Skeletal muscle tissue (tissue), 4 donors: ENCODE measurements around the gene DLK2. TPM values are rescaled to one million over a fixed set of nuclear protein-coding genes. Genes with fewer than 3 reads are reported as not detected.

Source experiments
- H3K27ac ChIP-seq: one replicate; pipeline ENCODE4 v1.7.0; 2013; ENCODE audit warnings: mild to moderate bottlenecking, low read depth, low read length, inconsistent platforms
- H3K27me3 ChIP-seq, 3 donors: one replicate each; pipeline ENCODE4 v1.7.0; 2013; ENCODE audit warnings: low read length in 3 of 3; ENCODE audit not compliant: control insufficient read depth in 3 of 3, insufficient read depth in 3 of 3
- H3K36me3 ChIP-seq, 3 donors: one replicate each; pipeline ENCODE4 v1.7.0; 2013; ENCODE audit warnings: low read length in 3 of 3; ENCODE audit not compliant: control insufficient read depth in 3 of 3, insufficient read depth in 3 of 3
- H3K4me1 ChIP-seq, 3 donors: one replicate each; pipeline ENCODE4 v1.7.0; 2013; ENCODE audit warnings: low read length in 3 of 3, mild to moderate bottlenecking in 3 of 3; ENCODE audit not compliant: control insufficient read depth in 3 of 3, insufficient read depth in 3 of 3
- H3K4me3 ChIP-seq, 3 donors: one replicate each; pipeline ENCODE4 v1.7.0; 2013; ENCODE audit warnings: low read length in 3 of 3
- H3K9ac ChIP-seq, 3 donors: one replicate each; pipeline ENCODE4 v1.7.0; 2013; ENCODE audit warnings: low read length in 3 of 3, mild to moderate bottlenecking in 3 of 3, moderate library complexity in 2 of 3, low read depth in 1 of 3
- H3K9me3 ChIP-seq, 3 donors: one replicate each; pipeline ENCODE4 v1.7.0; 2013; ENCODE audit warnings: low read length in 3 of 3; ENCODE audit not compliant: control insufficient read depth in 3 of 3
- total RNA-seq: library from RNA; depleted of rRNA; stranded (reverse); fragments of >200 nt; gene quantifications from one replicate; pipeline ENCODE4 v1.2.3, GENCODE V29; 2014
- donor health status: Osteomylitis.

The DLK2 gene
- total RNA-seq, 1 donor from 2014 or later = 1.6 TPM

DNA sequence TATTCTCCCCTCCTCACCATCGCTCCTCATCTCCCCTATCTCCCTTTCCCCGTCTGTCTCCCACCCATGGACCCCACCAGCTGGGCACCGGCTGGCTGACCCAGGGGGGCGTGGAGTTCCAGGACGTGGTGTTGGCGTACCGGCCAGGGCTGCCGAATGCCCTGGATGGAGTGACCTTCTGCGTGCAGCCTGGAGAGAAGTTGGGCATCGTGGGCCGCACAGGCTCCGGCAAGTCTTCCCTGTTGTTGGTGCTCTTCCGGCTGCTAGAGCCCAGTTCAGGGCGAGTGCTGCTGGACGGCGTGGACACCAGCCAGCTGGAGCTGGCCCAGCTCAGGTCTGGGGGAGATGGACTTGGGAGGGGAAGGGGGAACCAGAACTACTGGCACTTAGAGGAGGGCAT lies 7.7 kb downstream of the DLK2 start:
- Histone ChIP-seq H3K4me1 (no peaks in the 10 kb centered on the region), H3K27me3 (no peaks in the 10 kb centered on the region), H3K4me3 (no peak overlapping the region), H3K9ac (no peak overlapping the region), H3K27ac (no peak overlapping the region), H3K36me3 (peaks cover 67 to 76% (median 68%) of the 10 kb centered on the region in 3 donors), H3K9me3 (no peaks in the 10 kb centered on the region)

GRCh38 chr6:43445576-43445975 lies 9.8 kb downstream of the DLK2 start:
- no peak overlapping the region for H3K4me3 ChIP-seq
- no peaks in the 10 kb centered on the region for H3K4me1 ChIP-seq
- H3K27ac ChIP-seq = no peak overlapping the region
- H3K36me3 ChIP-seq = peaks cover 65 to 71% (median 67%) of the 10 kb centered on the region in 3 donors
- no peak overlapping the region for H3K9ac ChIP-seq
- no peaks in the 10 kb centered on the region for H3K27me3 ChIP-seq
- no peaks in the 10 kb centered on the region for H3K9me3 ChIP-seq

- Histone ChIP-seq H3K9ac (no peak overlapping the region), H3K27ac (no peak overlapping the region), H3K27me3 (no peaks in the 10 kb centered on the region), H3K4me1 (no peaks in the 10 kb centered on the region), H3K4me3 (no peak overlapping the region), H3K9me3 (no peaks in the 10 kb centered on the region), H3K36me3 (peaks cover 60 to 66% (median 63%) of the 10 kb centered on the region in 3 donors)
Measured at GRCh38 chr6:43444582-43444981, 10.8 kb downstream of the DLK2 start.

DNA sequence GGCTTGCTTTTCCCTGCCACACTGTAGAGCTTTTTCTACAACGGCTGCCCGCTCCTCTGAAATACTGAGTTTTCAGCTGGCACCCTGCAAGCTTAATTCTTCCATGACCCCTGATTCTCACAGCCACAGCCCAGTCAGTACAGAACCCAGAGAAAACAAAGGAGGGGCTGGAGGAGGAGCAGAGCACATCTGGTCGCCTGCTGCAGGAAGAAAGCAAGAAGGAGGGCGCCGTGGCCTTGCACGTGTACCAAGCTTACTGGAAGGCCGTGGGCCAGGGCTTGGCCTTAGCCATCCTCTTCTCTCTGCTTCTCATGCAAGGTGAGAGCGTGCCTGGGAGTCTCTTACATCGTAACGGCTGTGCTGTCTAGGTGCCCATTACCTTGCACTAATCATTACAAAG lies 11.3 kb downstream of the DLK2 start:
- Histone ChIP-seq H3K27me3 (no peaks in the 10 kb centered on the region), H3K4me3 (no peak overlapping the region), H3K4me1 (no peaks in the 10 kb centered on the region), H3K27ac (no peak overlapping the region), H3K9me3 (no peaks in the 10 kb centered on the region), H3K36me3 (peaks cover 56 to 60% (median 60%) of the 10 kb centered on the region in 3 donors), H3K9ac (no peak overlapping the region)

- Histone ChIP-seq H3K27ac (no peak overlapping the region), H3K27me3 (no peaks in the 10 kb centered on the region), H3K36me3 (peaks cover 55 to 59% (median 59%) of the 10 kb centered on the region in 3 donors)
Measured at GRCh38 chr6:43442935-43443334, 12.4 kb downstream of the DLK2 start.

DNA sequence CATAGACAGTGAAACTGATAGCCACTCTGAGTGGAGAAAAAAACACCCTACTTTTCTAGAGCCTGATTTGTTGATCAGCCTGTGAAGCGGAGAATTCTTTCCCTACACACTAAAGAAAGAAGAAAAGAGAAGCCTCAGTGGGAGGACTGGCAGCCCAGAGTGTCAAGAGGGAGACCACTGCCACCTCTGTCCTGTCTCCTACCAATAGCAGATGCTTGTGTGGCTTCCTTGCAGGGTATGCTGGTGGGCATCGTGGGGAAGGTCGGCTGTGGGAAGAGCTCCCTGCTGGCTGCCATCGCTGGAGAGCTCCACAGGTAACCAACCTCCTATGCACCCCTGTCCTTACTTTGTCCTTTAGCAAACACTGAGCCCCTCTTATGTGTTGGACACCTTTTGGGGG lies 17.6 kb downstream of the DLK2 start:
- no peak overlapping the region for H3K9ac ChIP-seq
- H3K4me3 ChIP-seq = no peak overlapping the region
- H3K27ac ChIP-seq = no peak overlapping the region
- no peaks in the 10 kb centered on the region for H3K9me3 ChIP-seq
- no peaks in the 10 kb centered on the region for H3K27me3 ChIP-seq
- H3K36me3 ChIP-seq = peaks cover 21 to 37% (median 31%) of the 10 kb centered on the region in 3 donors
- H3K4me1 ChIP-seq = peaks cover 0 to 2% (median 0%) of the 10 kb centered on the region in 3 donors

More at GRCh38 chr6:43442935-43443334, 12.4 kb downstream of the DLK2 start:
- Histone ChIP-seq H3K4me3 (no peak overlapping the region), H3K9me3 (no peaks in the 10 kb centered on the region), H3K9ac (no peak overlapping the region), H3K4me1 (no peaks in the 10 kb centered on the region)

- H3K36me3 ChIP-seq = peaks cover 24 to 32% (median 30%) of the 10 kb centered on the region in 3 donors
Measured at GRCh38 chr6:43436577-43437282, 18.6 kb downstream of the DLK2 start.

GRCh38 chr6:43435682-43436437 lies 19.5 kb downstream of the DLK2 start:
- no peaks in the 10 kb centered on the region for H3K27me3 ChIP-seq
- H3K9ac ChIP-seq = no peak overlapping the region
- no peak overlapping the region for H3K4me3 ChIP-seq
- peaks cover 0 to 2% (median 0%) of the 10 kb centered on the region in 3 donors for H3K4me1 ChIP-seq
- no peaks in the 10 kb centered on the region for H3K9me3 ChIP-seq
- H3K27ac ChIP-seq = no peak overlapping the region
- H3K36me3 ChIP-seq = peaks cover 19 to 29% (median 25%) of the 10 kb centered on the region in 3 donors

More at GRCh38 chr6:43436577-43437282, 18.6 kb downstream of the DLK2 start:
- H3K27me3 ChIP-seq = no peaks in the 10 kb centered on the region
- H3K9ac ChIP-seq = no peak overlapping the region
- peaks cover 0 to 2% (median 0%) of the 10 kb centered on the region in 3 donors for H3K4me1 ChIP-seq
- no peak overlapping the region for H3K27ac ChIP-seq
- H3K4me3 ChIP-seq = no peak overlapping the region
- no peaks in the 10 kb centered on the region for H3K9me3 ChIP-seq

DNA sequence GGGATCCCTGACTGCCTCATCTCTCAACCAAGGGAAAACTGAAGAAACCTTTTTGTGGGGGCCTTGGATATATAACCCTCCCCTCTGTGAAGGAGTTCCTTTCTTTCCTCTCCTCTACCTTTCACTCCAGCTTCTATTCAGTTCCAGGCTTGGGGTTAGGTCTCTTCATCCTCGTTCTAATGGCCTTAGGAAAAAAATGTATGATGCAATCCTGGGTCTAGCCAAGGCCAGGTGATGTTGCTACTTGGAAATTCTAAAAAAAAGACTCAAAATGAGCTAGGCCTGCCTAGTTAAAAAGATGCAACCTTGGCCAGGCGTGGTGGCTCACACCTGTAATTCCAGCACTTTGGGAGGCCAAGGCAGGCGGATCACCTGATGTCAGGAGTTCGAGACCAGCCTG lies 20.4 kb downstream of the DLK2 start:
- Histone ChIP-seq H3K9ac (no peak overlapping the region), H3K27ac (no peak overlapping the region), H3K36me3 (peaks cover 15 to 26% (median 20%) of the 10 kb centered on the region in 3 donors)

More for the DNA sequence above, 20.4 kb downstream of the DLK2 start:
- H3K9me3 ChIP-seq = no peaks in the 10 kb centered on the region
- no peak overlapping the region for H3K4me3 ChIP-seq
- H3K27me3 ChIP-seq = no peaks in the 10 kb centered on the region
- peaks cover 0 to 2% (median 0%) of the 10 kb centered on the region in 3 donors for H3K4me1 ChIP-seq
